ENCODE measurements around the gene ARSA.
A peak's percentile ranks its signal among the peaks of the same experiment; 100 is the strongest.
"Not testable (repeated sequence)": the region's sequence is repeated elsewhere in the genome, so short reads cannot be mapped to it uniquely, and the experiment has no call there.

Gene ARSA

GRCh38 chr22:50641696-50642607 lies 14.0 kb upstream of the ARSA start:
- H3K27ac Mint-ChIP-seq (ENCODE audit: low read depth), result no peak overlapping the region
- H3K27me3 Mint-ChIP-seq, result no peaks in the 10 kb centered on the region
- no peaks in the 10 kb centered on the region for H3K4me1 Mint-ChIP-seq
- H3K9me3 Mint-ChIP-seq, result no peaks in the 10 kb centered on the region
- no peak overlapping the region for H3K4me3 Mint-ChIP-seq
- H3K36me3 Mint-ChIP-seq (ENCODE audit: insufficient read depth), result no peaks in the 10 kb centered on the region
- ATAC-seq (replicated peaks; ENCODE audit: extremely low read depth, poor library complexity, severe bottlenecking) (no peak), DNase-seq (ENCODE audit: low spot score in 2 of 2) (no peak)

GRCh38 chr22:50640857-50641647 lies 13.1 kb upstream of the ARSA start:
- Mint-ChIP-seq H3K4me3 (no peak overlapping the region), H3K4me1 (no peaks in the 10 kb centered on the region), H3K27ac (ENCODE audit: low read depth) (no peak overlapping the region), H3K27me3 (no peaks in the 10 kb centered on the region), H3K9me3 (no peaks in the 10 kb centered on the region), H3K36me3 (ENCODE audit: insufficient read depth) (no peaks in the 10 kb centered on the region)
- ATAC-seq (replicated peaks; ENCODE audit: extremely low read depth, poor library complexity, severe bottlenecking) (no peak), DNase-seq (ENCODE audit: low spot score in 2 of 2) (no peak)

- H3K4me1 Mint-ChIP-seq; ATAC-seq (replicated peaks; ENCODE audit: extremely low read depth, poor library complexity, severe bottlenecking); H3K9me3 Mint-ChIP-seq; H3K4me3 Mint-ChIP-seq; H3K27me3 Mint-ChIP-seq; H3K36me3 Mint-ChIP-seq (ENCODE audit: insufficient read depth); DNase-seq (ENCODE audit: low spot score in 2 of 2); H3K27ac Mint-ChIP-seq (ENCODE audit: low read depth): not testable (repeated sequence)
Measured at GRCh38 chr22:50640296-50640695, 12.3 kb upstream of the ARSA start.

- Mint-ChIP-seq H3K9me3 (no peaks in the 10 kb centered on the region), H3K4me1 (no peaks in the 10 kb centered on the region), H3K4me3 (no peak overlapping the region), H3K27me3 (no peaks in the 10 kb centered on the region), H3K27ac (ENCODE audit: low read depth) (no peak overlapping the region), H3K36me3 (ENCODE audit: insufficient read depth) (no peaks in the 10 kb centered on the region)
- ATAC-seq (replicated peaks; ENCODE audit: extremely low read depth, poor library complexity, severe bottlenecking), result no peak
- no peak for DNase-seq (ENCODE audit: low spot score in 2 of 2)
Measured at GRCh38 chr22:50635591-50635990, 7.6 kb upstream of the ARSA start.

GRCh38 chr22:50633771-50634170 lies 5.8 kb upstream of the ARSA start:
- DNase-seq (ENCODE audit: low spot score in 2 of 2) (no peak), ATAC-seq (replicated peaks; ENCODE audit: extremely low read depth, poor library complexity, severe bottlenecking) (no peak)
- H3K9me3 Mint-ChIP-seq, result no peaks in the 10 kb centered on the region
- no peak overlapping the region for H3K27ac Mint-ChIP-seq (ENCODE audit: low read depth)
- no peaks in the 10 kb centered on the region for H3K27me3 Mint-ChIP-seq
- H3K36me3 Mint-ChIP-seq (ENCODE audit: insufficient read depth), result peaks cover 3% of the 10 kb centered on the region
- no peak overlapping the region for H3K4me3 Mint-ChIP-seq
- H3K4me1 Mint-ChIP-seq, result peaks cover 8% of the 10 kb centered on the region

- Mint-ChIP-seq H3K9me3 (no peaks in the 10 kb centered on the region), H3K27me3 (no peaks in the 10 kb centered on the region), H3K36me3 (ENCODE audit: insufficient read depth) (peaks cover 8% of the 10 kb centered on the region), H3K4me1 (peaks cover 14% of the 10 kb centered on the region), H3K4me3 (no peak overlapping the region), H3K27ac (ENCODE audit: low read depth) (no peak overlapping the region)
- ATAC-seq (replicated peaks; ENCODE audit: extremely low read depth, poor library complexity, severe bottlenecking) (no peak), DNase-seq (ENCODE audit: low spot score in 2 of 2) (no peak)
Measured at GRCh38 chr22:50633086-50633485, 5.1 kb upstream of the ARSA start.

- H3K9me3 Mint-ChIP-seq, result no peaks in the 10 kb centered on the region
- DNase-seq (ENCODE audit: low spot score in 2 of 2) (no peak), ATAC-seq (replicated peaks; ENCODE audit: extremely low read depth, poor library complexity, severe bottlenecking) (no peak)
- H3K4me1 Mint-ChIP-seq, result peaks cover 20% of the 10 kb centered on the region
- H3K36me3 Mint-ChIP-seq (ENCODE audit: insufficient read depth), result peaks cover 12% of the 10 kb centered on the region
- no peak overlapping the region for H3K27ac Mint-ChIP-seq (ENCODE audit: low read depth)
- no peak overlapping the region for H3K4me3 Mint-ChIP-seq
- no peaks in the 10 kb centered on the region for H3K27me3 Mint-ChIP-seq
Measured at GRCh38 chr22:50630376-50630775, 2.4 kb upstream of the ARSA start.

GRCh38 chr22:50628543-50629134 lies 687 bp upstream of the ARSA start:
- DNase-seq (ENCODE audit: low spot score in 2 of 2), result peak in 1 of 2 donors; percentile 11
- Mint-ChIP-seq H3K4me1 (peaks cover 20% of the 10 kb centered on the region), H3K4me3 (peak overlapping the region; percentile 74), H3K27ac (ENCODE audit: low read depth) (peak overlapping the region; percentile 82), H3K27me3 (no peaks in the 10 kb centered on the region), H3K36me3 (ENCODE audit: insufficient read depth) (peaks cover 14% of the 10 kb centered on the region), H3K9me3 (no peaks in the 10 kb centered on the region)
- ATAC-seq (replicated peaks; ENCODE audit: extremely low read depth, poor library complexity, severe bottlenecking), result peak; percentile 38

GRCh38 chr22:50626850-50627641 lies 906 bp downstream of the ARSA start:
- Mint-ChIP-seq H3K4me1 (peaks cover 30% of the 10 kb centered on the region), H3K4me3 (peak overlapping the region; percentile 74), H3K36me3 (ENCODE audit: insufficient read depth) (peaks cover 14% of the 10 kb centered on the region), H3K27ac (ENCODE audit: low read depth) (peak overlapping the region; percentile 82), H3K27me3 (no peaks in the 10 kb centered on the region), H3K9me3 (no peaks in the 10 kb centered on the region)
- ATAC-seq (replicated peaks; ENCODE audit: extremely low read depth, poor library complexity, severe bottlenecking) (no peak), DNase-seq (ENCODE audit: low spot score in 2 of 2) (no peak)

- Mint-ChIP-seq H3K4me3 (peak overlapping the region; percentile 74), H3K9me3 (no peaks in the 10 kb centered on the region)
Measured at GRCh38 chr22:50626314-50626849, 1.6 kb downstream of the ARSA start.

GRCh38 chr22:50625568-50626313 lies 2.2 kb downstream of the ARSA start:
- ATAC-seq (replicated peaks; ENCODE audit: extremely low read depth, poor library complexity, severe bottlenecking) (no peak), DNase-seq (ENCODE audit: low spot score in 2 of 2) (peak in 1 of 2 donors; percentile 9)
- peak overlapping the region; percentile 19 for H3K4me3 Mint-ChIP-seq
- no peaks in the 10 kb centered on the region for H3K27me3 Mint-ChIP-seq
- no peak overlapping the region for H3K27ac Mint-ChIP-seq (ENCODE audit: low read depth)
- no peaks in the 10 kb centered on the region for H3K9me3 Mint-ChIP-seq
- peaks cover 17% of the 10 kb centered on the region for H3K36me3 Mint-ChIP-seq (ENCODE audit: insufficient read depth)
- peaks cover 44% of the 10 kb centered on the region for H3K4me1 Mint-ChIP-seq

More at GRCh38 chr22:50626314-50626849, 1.6 kb downstream of the ARSA start:
- peaks cover 14% of the 10 kb centered on the region for H3K36me3 Mint-ChIP-seq (ENCODE audit: insufficient read depth)
- ATAC-seq (replicated peaks; ENCODE audit: extremely low read depth, poor library complexity, severe bottlenecking) (no peak), DNase-seq (ENCODE audit: low spot score in 2 of 2) (no peak)
- no peaks in the 10 kb centered on the region for H3K27me3 Mint-ChIP-seq
- H3K27ac Mint-ChIP-seq (ENCODE audit: low read depth), result peak overlapping the region; percentile 70
- H3K4me1 Mint-ChIP-seq, result peaks cover 37% of the 10 kb centered on the region
